Adrenal gland (tissue), 19 donors: ENCODE data around the gene CAPN11. TPM values are rescaled to one million over a fixed set of nuclear protein-coding genes. Genes with fewer than 3 reads are reported as not detected.

ENCODE experiments used
- DNase-seq, 7 donors: peaks; one replicate each; pipeline ENCODE4 v3.0.0-alpha.2; 2019 to 2020
- H3K27ac ChIP-seq, 5 donors: fragments of 200-600 bp; sonication (generic) in 4 of 5; 1 replicate in 3 of 5; 2 replicates in 2 of 5; pipeline versions ENCODE4 v1.5.1 to v1.8.0; 2016 to 2020; ENCODE audit warnings: mild to moderate bottlenecking in 1 of 5
- H3K27me3 ChIP-seq: fragments of 200-600 bp; 2 replicates; pipeline ENCODE4 v1.8.0; 2021
- H3K36me3 ChIP-seq, 2 donors: fragments of 200-600 bp; replicated peaks in 1 of 2; 1 replicate in 1 of 2; 2 replicates in 1 of 2; pipeline versions ENCODE4 v1.5.1 to v1.8.0; 2018 to 2022
- H3K4me1 ChIP-seq, 2 donors: fragments of 200-600 bp; replicated peaks in 1 of 2; 1 replicate in 1 of 2; 2 replicates in 1 of 2; pipeline versions ENCODE4 v1.5.1 to v1.8.0; 2018 to 2021
- H3K4me3 ChIP-seq, 4 donors: fragments of 200-600 bp; sonication (generic) in 3 of 4; one replicate each; pipeline ENCODE4 v1.5.1; 2016 to 2018
- H3K9me3 ChIP-seq, 3 donors: fragments of 200-600 bp; sonication (generic) in 1 of 3; replicated peaks in 1 of 3; 1 replicate in 2 of 3; 2 replicates in 1 of 3; pipeline versions ENCODE4 v1.5.1 to v1.8.0; 2016 to 2021
- POLR2A ChIP-seq, 2 donors: fragments of 450-650 bp; IDR thresholded peaks; one replicate each; pipeline ENCODE4 v1.6.1; 2017; ENCODE audit warnings: antibody characterized with exemption in 2 of 2, mild to moderate bottlenecking in 2 of 2, moderate library complexity in 1 of 2
- WGBS, 4 donors: extraction: QIAGEN DNeasy Blood & Tissue Kit in 2 of 4; methylation state at CpG; one replicate each; pipeline versions ENCODE4 v1.1.5 to v1.1.7; 2013 to 2017; 5-methylcytosine and 5-hydroxymethylcytosine counted together
- intact Hi-C, 2 donors: fragments of 100-400 bp; cut with DNase I; formaldehyde crosslinking; loops; one replicate each; pipeline versions ENCODE4 v1.14.1 to v1.15.0; 2022 to 2023
- long read RNA-seq, 10 donors: library from polyadenylated mRNA in 3 of 10; unstranded in 2 of 10; stranded (forward) in 1 of 10; transcript quantifications; one replicate each; pipeline ENCODE4 v2.0.0 and lab custom pipeline, GENCODE V29; 2021 to 2026
- polyA plus RNA-seq, 3 donors: library from polyadenylated mRNA; stranded (reverse); fragments of 200-250 nt in 2 of 3; fragments of 350-450 nt in 1 of 3; fragmentation: Illumina TruSeq in 1 of 3; extraction: RNeasy Lipid Tissue Mini Kit (QIAGEN cat#74804) in 1 of 3; gene quantifications; one replicate each; pipeline ENCODE4 v1.2.3, GENCODE V29; 2013 to 2014
- total RNA-seq, 9 donors: library from RNA; depleted of rRNA in 4 of 9; stranded (reverse); fragments of >200 nt in 4 of 9; fragments of 120-200 nt in 1 of 9; fragmentation: NEBNext Ultra II Directional in 1 of 9; extraction: Animal tissue kit (Norgen Biotek cat#: 25700) in 1 of 9; gene quantifications; one replicate each; pipeline versions ENCODE4 v1.1.0 to v1.2.4, GENCODE V29; 2013 to 2023
- TF ChIP-seq, protein P1 (sequence below), 6 experiments: fragments of 450-650 bp in 4 of 6; fragments of 200-600 bp in 2 of 6; sonication (generic) in 1 of 6; IDR thresholded peaks; 1 replicate in 5 of 6; 2 replicates in 1 of 6; pipeline versions ENCODE4 v1.5.1 to v1.8.0; 2016 to 2021; ENCODE audit warnings: antibody characterized with exemption in 6 of 6, mild to moderate bottlenecking in 2 of 6, moderate library complexity in 1 of 6
- donor health status: healthy with polysubstance abuse.
- donor health status: Bipolar disorder and iron deficiency.
- donor health status: DM: yes; HTN: yes; CAD: no.
- donor health status: DM: no; HTN: no; CAD: no.
- donor health status: DM: no; HTN: no; CAD: no.
- donor health status: DM: yes; HTN: yes; CAD: no.

Gene CAPN11
- total RNA-seq (1 to 10 TPM in 3 of 9 donors, under 1 TPM in 4, not detected in 2; 0.14 to 2.4 (median 0.83) TPM), polyA plus RNA-seq (1 to 10 TPM in 2 of 3 donors, under 1 TPM in 1; 0.35 to 1.5 (median 1.1) TPM)
- long read RNA-seq, donor 1: 0 reads
- long read RNA-seq, donor 2: 0 reads
- long read RNA-seq, donor 3: 0 reads
- long read RNA-seq, donor 4: 0 reads
- long read RNA-seq, donor 5, partial matches to known transcripts: 0 of 1 reads
- long read RNA-seq, donor 5, other reads (novel, unspliced or antisense): 1 of 1 reads
- long read RNA-seq, donor 6: 0 reads
- long read RNA-seq, donor 7: 0 reads
- long read RNA-seq, donor 8: 0 reads
- long read RNA-seq, donor 9: 0 reads
- long read RNA-seq, donor 10: 0 reads

DNA sequence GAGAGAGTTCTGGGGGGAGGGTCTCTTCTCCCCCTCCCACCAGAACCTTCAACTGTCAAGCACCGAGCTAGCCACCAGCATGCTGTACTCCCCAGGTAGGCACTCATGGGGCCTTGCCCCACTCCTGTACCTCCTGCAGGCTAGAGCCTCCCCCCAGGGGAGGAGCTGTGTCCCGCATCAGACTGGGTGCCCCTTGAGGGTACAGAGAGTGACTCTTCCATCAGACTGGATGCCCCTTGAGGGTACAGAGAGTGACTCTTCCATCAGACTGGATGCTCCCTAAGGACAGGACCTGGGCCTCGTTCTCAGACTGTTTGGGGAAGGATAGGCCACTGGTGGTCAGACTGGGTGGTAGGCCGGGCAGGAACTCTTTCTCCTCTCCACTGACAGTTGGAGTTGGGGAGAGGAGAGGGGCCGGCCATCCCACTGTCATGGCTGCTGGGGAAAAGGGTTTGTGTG lies at the start of gene CAPN11:
TSS of gene CAPN11 (plus strand) at position 51 of the 459 bp plus-strand sequence. CDS start at position 80, 29 bp downstream.
- TF ChIP-seq, protein P1, sequence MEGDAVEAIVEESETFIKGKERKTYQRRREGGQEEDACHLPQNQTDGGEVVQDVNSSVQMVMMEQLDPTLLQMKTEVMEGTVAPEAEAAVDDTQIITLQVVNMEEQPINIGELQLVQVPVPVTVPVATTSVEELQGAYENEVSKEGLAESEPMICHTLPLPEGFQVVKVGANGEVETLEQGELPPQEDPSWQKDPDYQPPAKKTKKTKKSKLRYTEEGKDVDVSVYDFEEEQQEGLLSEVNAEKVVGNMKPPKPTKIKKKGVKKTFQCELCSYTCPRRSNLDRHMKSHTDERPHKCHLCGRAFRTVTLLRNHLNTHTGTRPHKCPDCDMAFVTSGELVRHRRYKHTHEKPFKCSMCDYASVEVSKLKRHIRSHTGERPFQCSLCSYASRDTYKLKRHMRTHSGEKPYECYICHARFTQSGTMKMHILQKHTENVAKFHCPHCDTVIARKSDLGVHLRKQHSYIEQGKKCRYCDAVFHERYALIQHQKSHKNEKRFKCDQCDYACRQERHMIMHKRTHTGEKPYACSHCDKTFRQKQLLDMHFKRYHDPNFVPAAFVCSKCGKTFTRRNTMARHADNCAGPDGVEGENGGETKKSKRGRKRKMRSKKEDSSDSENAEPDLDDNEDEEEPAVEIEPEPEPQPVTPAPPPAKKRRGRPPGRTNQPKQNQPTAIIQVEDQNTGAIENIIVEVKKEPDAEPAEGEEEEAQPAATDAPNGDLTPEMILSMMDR (IDR thresholded peaks at IDR 0.05): no peak
- no peak for TF ChIP-seq POLR2A (IDR thresholded peaks at IDR 0.05)
- Histone ChIP-seq H3K4me3 (no peak within 1 kb of the TSS), H3K27ac (no peak within 1 kb of the TSS), H3K27me3 (no peaks in the 10 kb centered on the region), H3K36me3 (no peaks in the 10 kb centered on the region), H3K4me1 (peaks cover 0 to 5% of the 10 kb centered on the region in 2 donors), H3K9me3 (no peaks in the 10 kb centered on the region)
- 75 to 100% (median 88%) methylated on average over 1 to 5 of the region's 5 CpGs for WGBS, 4 donors
- intact Hi-C loops: loop anchor here in 1 of 2 donors (10.0 kb wide), 1 partner anchor 176 kb away; no protein-coding TSS in a partner anchor
- no peak for DNase-seq

- TF ChIP-seq, protein P1 (IDR thresholded peaks at IDR 0.05): no peak
- TF ChIP-seq POLR2A (IDR thresholded peaks at IDR 0.05): no peak
- no peak for DNase-seq
- 66 to 72% (median 68%) methylated on average over 9 to 10 of the region's 10 CpGs for WGBS, 4 donors
- intact Hi-C loops: loop anchor here in 1 of 2 donors (10.0 kb wide), 2 partner anchors 126 to 226 kb away; no protein-coding TSS in a partner anchor
- no peaks in the 10 kb centered on the region for H3K9me3 ChIP-seq
- peaks cover 0 to 45% of the 10 kb centered on the region in 2 donors for H3K36me3 ChIP-seq
- peaks cover 5 to 38% of the 10 kb centered on the region in 2 donors for H3K4me1 ChIP-seq
- H3K27me3 ChIP-seq: no peaks in the 10 kb centered on the region
- peak overlapping the region in 1 of 5 donors; percentile 73 for H3K27ac ChIP-seq
- no peak overlapping the region for H3K4me3 ChIP-seq
Observed at GRCh38 chr6:44109212-44109611, 49.4 kb upstream of the CAPN11 start.

DNA sequence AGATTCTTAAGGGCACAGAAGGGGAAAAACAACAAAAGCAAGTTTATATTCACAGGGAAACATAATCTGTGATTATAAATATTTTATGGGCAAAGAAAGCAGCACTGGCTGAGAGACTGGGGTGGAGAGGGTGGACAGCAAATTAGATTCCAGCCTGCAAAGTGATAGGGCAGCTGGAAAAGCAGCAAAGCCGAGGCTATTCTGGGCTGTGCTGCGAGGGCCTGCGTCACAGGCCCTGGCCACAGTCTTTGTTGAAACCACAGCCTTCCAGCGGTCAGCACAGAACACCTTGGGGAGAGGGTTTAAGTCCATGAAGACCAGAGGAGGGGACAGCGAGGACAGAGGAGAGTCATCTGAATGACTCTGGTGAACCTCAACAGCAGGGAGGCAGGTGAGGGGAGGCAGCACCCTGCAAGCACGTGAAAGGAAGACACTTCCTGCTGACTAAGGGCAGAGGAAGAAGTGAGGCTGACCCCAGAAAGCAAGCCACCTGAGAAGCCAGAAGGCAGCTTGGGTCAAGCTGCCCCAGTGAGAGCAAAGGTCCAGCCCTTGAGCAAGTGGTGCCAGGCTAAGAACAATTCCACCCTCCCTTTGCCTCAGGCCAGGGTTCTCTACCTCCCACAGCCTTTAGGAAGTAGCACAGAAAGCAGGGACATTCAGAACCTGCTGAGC lies 48.5 kb upstream of the CAPN11 start:
- H3K27ac ChIP-seq: peak overlapping the region in 1 of 5 donors; percentile 73
- intact Hi-C loops: no loop called here
- WGBS, 4 donors: 85 to 94% (median 88%) methylated on average over 6 of the region's 6 CpGs
- TF ChIP-seq, protein P1 (IDR thresholded peaks at IDR 0.05): no peak
- TF ChIP-seq POLR2A (IDR thresholded peaks at IDR 0.05): no peak
- peaks cover 3 to 29% of the 10 kb centered on the region in 2 donors for H3K4me1 ChIP-seq
- peaks cover 0 to 42% of the 10 kb centered on the region in 2 donors for H3K36me3 ChIP-seq
- no peaks in the 10 kb centered on the region for H3K27me3 ChIP-seq
- no peak overlapping the region for H3K4me3 ChIP-seq
- H3K9me3 ChIP-seq: no peaks in the 10 kb centered on the region
- peak in 1 of 7 donors; percentile 78 for DNase-seq

GRCh38 chr6:44110966-44111365 lies 47.7 kb upstream of the CAPN11 start:
- Histone ChIP-seq H3K27ac (peak overlapping the region in 1 of 5 donors; percentile 73), H3K9me3 (no peaks in the 10 kb centered on the region), H3K36me3 (peaks cover 0 to 48% of the 10 kb centered on the region in 2 donors), H3K4me1 (peaks cover 0 to 21% of the 10 kb centered on the region in 2 donors), H3K27me3 (no peaks in the 10 kb centered on the region), H3K4me3 (no peak overlapping the region)
- WGBS, 4 donors: 92 to 99% (median 96%) methylated on average over 3 of the region's 3 CpGs
- no peak for DNase-seq
- TF ChIP-seq, protein P1 (IDR thresholded peaks at IDR 0.05): no peak
- no peak for TF ChIP-seq POLR2A (IDR thresholded peaks at IDR 0.05)
- intact Hi-C loops: no loop called here
